GM12878 (cell line): ENCODE measurements around the gene IFNLR1. TPM values are rescaled to one million over a fixed set of nuclear protein-coding genes. Genes with fewer than 3 reads are reported as not detected.

ENCODE experiments used
- ATAC-seq: fragments of 200-7000 bp; cut with Tn5 transposase; 3 replicates; pipeline ENCODE4 v1.9.1; 2020; ENCODE audit warnings: mild to moderate bottlenecking, moderate library complexity
- BruUV-seq: library from RNA; stranded (reverse); fragments of 400-500 nt; replicated peaks from 2 replicates; lab custom pipeline; 2021; lab: Mats Ljungman, UMichigan
- CTCF ChIA-PET: fragments of 300-600 bp; sonication (Branson Sonifier 250); formaldehyde crosslinking; extraction: SDS; loops from one replicate; lab custom pipeline; 2021; ENCODE audit warnings: inconsistent platforms; lab: Yijun Ruan, JAX
- POLR2A ChIA-PET: fragments of 350-600 bp; formaldehyde crosslinking; extraction: SDS; loops from one replicate; lab custom pipeline; 2021; ENCODE audit warnings: inconsistent platforms; lab: Charles Lee
- RAD21 ChIA-PET: fragments of 300-600 bp; sonication (Branson Sonifier 250); formaldehyde crosslinking; loops from one replicate; lab custom pipeline; 2023; ENCODE audit warnings: antibody characterized with exemption; ENCODE audit not compliant: unreplicated experiment; lab: Charles Lee
- SMC1A ChIA-PET: fragments of 300-600 bp; sonication (Branson Sonifier 250); formaldehyde crosslinking; loops from one replicate; lab custom pipeline; 2023; ENCODE audit not compliant: unreplicated experiment, uncharacterized antibody; lab: Charles Lee
- DNase-seq: peaks from one replicate; pipeline ENCODE4 v3.0.0-alpha.2; 2011; ENCODE audit warnings: low read depth, low spot score
- FAIRE-seq: peaks from 3 replicates; lab custom pipeline; 2011; peaks lifted over from hg19 to GRCh38; lab: Jason Lieb, UNC
- H2AFZ ChIP-seq: 2 replicates; pipeline ENCODE4 v1.6.0; 2011; ENCODE audit warnings: low read depth, low read length, control low read depth; ENCODE audit not compliant: control insufficient read depth
- H3K27ac ChIP-seq: 2 replicates; pipeline ENCODE4 v1.5.1; 2011; ENCODE audit warnings: control low read depth; ENCODE audit not compliant: control insufficient read depth, insufficient read depth
- H3K27me3 ChIP-seq, 2 experiments: replicated peaks in 1 of 2; 2 replicates each; pipeline versions ENCODE4 v1.6.0 to v1.6.1; 2011; ENCODE audit warnings: low read length in 1 of 2; ENCODE audit not compliant: control insufficient read depth in 2 of 2, insufficient read depth in 2 of 2
- H3K36me3 ChIP-seq, 2 experiments: 2 replicates each; pipeline ENCODE4 v1.5.1; 2011; ENCODE audit warnings: low read length in 1 of 2; ENCODE audit not compliant: control insufficient read depth in 2 of 2, insufficient read depth in 2 of 2
- H3K4me1 ChIP-seq: 2 replicates; pipeline ENCODE4 v1.6.1; 2011; ENCODE audit warnings: mild to moderate bottlenecking, low read length, moderate library complexity, mixed read lengths; ENCODE audit not compliant: control insufficient read depth, insufficient read depth
- H3K4me2 ChIP-seq: 2 replicates; pipeline ENCODE4 v1.6.0; 2011; ENCODE audit warnings: control low read depth; ENCODE audit not compliant: control insufficient read depth, insufficient read depth
- H3K4me3 ChIP-seq: fragments of 200-600 bp; sonication (generic); 2 replicates; pipeline ENCODE4 v1.5.1; 2016
- H3K79me2 ChIP-seq: 2 replicates; pipeline ENCODE4 v1.6.0; 2011; ENCODE audit warnings: low read length; ENCODE audit not compliant: control insufficient read depth, insufficient read depth
- H3K9ac ChIP-seq: 2 replicates; pipeline ENCODE4 v1.8.0; 2011; ENCODE audit warnings: low read length, control low read depth, mixed read lengths; ENCODE audit not compliant: control insufficient read depth, insufficient read depth
- H3K9me3 ChIP-seq: replicated peaks from 3 replicates; pipeline ENCODE4 v1.5.1; 2011; ENCODE audit warnings: mild to moderate bottlenecking, low read length; ENCODE audit not compliant: control insufficient read depth, insufficient read depth
- H4K20me1 ChIP-seq: 2 replicates; pipeline ENCODE4 v1.6.0; 2011; ENCODE audit not compliant: control insufficient read depth, insufficient read depth
- BCL3 ChIP-seq: IDR thresholded peaks from 2 replicates; pipeline ENCODE4 v1.6.1; 2011; ENCODE audit warnings: borderline replicate concordance, low read depth, mild to moderate bottlenecking, moderate library complexity, low read length; ENCODE audit not compliant: insufficient read depth, poor library complexity, severe bottlenecking
- GABPA ChIP-seq: IDR thresholded peaks from 2 replicates; pipeline ENCODE4 v1.6.1; 2014; ENCODE audit warnings: antibody characterized with exemption, low read depth, mild to moderate bottlenecking, inconsistent platforms
- IKZF2 ChIP-seq, 2 experiments: fragments of 450-650 bp; IDR thresholded peaks; 2 replicates each; pipeline ENCODE4 v1.6.1; 2017; ENCODE audit warnings: mild to moderate bottlenecking in 2 of 2, moderate library complexity in 2 of 2
- MTA3 ChIP-seq: IDR thresholded peaks from 2 replicates; pipeline ENCODE4 v1.6.1; 2012; ENCODE audit warnings: low read length, inconsistent platforms, borderline replicate concordance
- NFXL1 ChIP-seq: fragments of 450-650 bp; IDR thresholded peaks from 2 replicates; pipeline ENCODE4 v1.6.1; 2017; ENCODE audit warnings: antibody characterized with exemption, mild to moderate bottlenecking, borderline replicate concordance
- RAD21 ChIP-seq: IDR thresholded peaks from 2 replicates; pipeline ENCODE4 v1.6.1; 2011; ENCODE audit warnings: mild to moderate bottlenecking, low read depth, low read length, moderate library complexity; ENCODE audit not compliant: insufficient read depth
- SIN3A ChIP-seq: IDR thresholded peaks from 2 replicates; pipeline ENCODE4 v1.6.1; 2012; ENCODE audit warnings: low read depth, low read length, improper control_type of control experiment
- SMC3 ChIP-seq: IDR thresholded peaks from 2 replicates; pipeline ENCODE4 v1.6.1; 2011; ENCODE audit warnings: low read length, improper control_type of control experiment, borderline replicate concordance
- SPI1 ChIP-seq: IDR thresholded peaks from 2 replicates; pipeline ENCODE4 v1.6.1; 2011; ENCODE audit warnings: low read depth, mild to moderate bottlenecking, low read length, moderate library complexity, borderline replicate concordance; ENCODE audit not compliant: insufficient read depth
- TARDBP ChIP-seq: IDR thresholded peaks from 2 replicates; pipeline ENCODE4 v1.6.1; 2016; ENCODE audit warnings: borderline replicate concordance
- TCF7 ChIP-seq: IDR thresholded peaks from 2 replicates; pipeline ENCODE4 v1.6.1; 2014; ENCODE audit warnings: antibody characterized with exemption, borderline replicate concordance
- ZBTB4 ChIP-seq: fragments of 450-650 bp; formaldehyde crosslinking; IDR thresholded peaks from 2 replicates; pipeline ENCODE4 v1.4.0; 2022; ENCODE audit warnings: mild to moderate bottlenecking, moderate library complexity
- ZBTB40 ChIP-seq: fragments of 450-650 bp; IDR thresholded peaks from 2 replicates; pipeline ENCODE4 v1.6.1; 2016; ENCODE audit warnings: mild to moderate bottlenecking, moderate library complexity, borderline replicate concordance
- ZNF24 ChIP-seq: fragments of 450-650 bp; IDR thresholded peaks from 2 replicates; pipeline ENCODE4 v1.6.1; 2017; ENCODE audit warnings: antibody characterized with exemption, mild to moderate bottlenecking
- ZNF274 ChIP-seq: IDR thresholded peaks from one replicate; pipeline ENCODE4 v1.8.0; 2011; ENCODE audit not compliant: insufficient read length, insufficient read depth
- WGBS: methylation state at CpG from one replicate; pipeline ENCODE4 v1.1.6; 2016; ENCODE audit warnings: low lambda C conversion rate; ENCODE audit not compliant: insufficient replicate concordance, insufficient coverage; ENCODE audit errors: missing lambda C conversion rate; 5-methylcytosine and 5-hydroxymethylcytosine counted together
- in situ Hi-C: fragments of 300-500 bp; cut with MboI; formaldehyde crosslinking; loops from 9 replicates; pipeline ENCODE4 v1.14.3; 2018; ENCODE audit warnings: mixed read lengths
- intact Hi-C: fragments of 100-400 bp; cut with micrococcal nuclease; formaldehyde crosslinking; loops from one replicate; pipeline ENCODE4 v1.14.2; 2022; ENCODE audit not compliant: unreplicated experiment
- polyA plus RNA-seq, 11 experiments: library from polyadenylated mRNA; depleted of rRNA in 4 of 11; unstranded in 6 of 11; stranded (reverse) in 5 of 11; fragments of >200 nt; fragmentation: Nextera tagmentation in 4 of 11; fragmentation: Illumina TruSeq in 1 of 11; extraction: Ambion mirVana in 4 of 11; extraction: Trizol in 1 of 11; gene quantifications; 1 replicate in 1 of 11; 2 replicates in 10 of 11; pipeline versions ENCODE4 v1.2.1 to v1.2.3, GENCODE V29; 2011 to 2016; ENCODE audit warnings: inconsistent platforms in 2 of 11, missing spikeins in 2 of 11, low read depth in 1 of 11
- total RNA-seq, 4 experiments: library from RNA; depleted of rRNA in 3 of 4; stranded (reverse); fragments of >200 nt in 3 of 4; fragmentation: Illumina TruSeq in 1 of 4; extraction: Trizol in 1 of 4; gene quantifications; 2 replicates each; pipeline versions ENCODE4 v1.2.1 to v1.2.3, GENCODE V29; 2013 to 2021

Gene IFNLR1
- total and polyA plus RNA-seq, 10 of the 15 experiments (the other 5 are each of a cell fraction or from before 2014, with no cell fraction given) = 0.31 to 5.6 (median 3.9) TPM

- no peak for TF ChIP-seq ZBTB40
Observed at GRCh38 chr1:24169286-24169685, 17.8 kb downstream of the IFNLR1 start (continued).

- CTCF ChIA-PET = no interaction called here
- TF ChIP-seq ZBTB4 (CRISPR knock-in tag) (no peak), MTA3 (no peak), TARDBP (no peak), ZNF24 (no peak), SIN3A (no peak), IKZF2 (IDR thresholded peaks at IDR 0.05) (no peak), GABPA (no peak), RAD21 (no peak), SPI1 (no peak), SMC3 (no peak), ZNF274 (no peak), NFXL1 (no peak), BCL3 (no peak), TCF7 (no peak)
Observed at GRCh38 chr1:24168245-24168644, 18.8 kb downstream of the IFNLR1 start.

More at GRCh38 chr1:24168245-24168644, 18.8 kb downstream of the IFNLR1 start:
- no peak for ATAC-seq
- Histone ChIP-seq H3K27ac (no peak overlapping the region), H3K4me1 (no peaks in the 10 kb centered on the region), H3K36me3 (peaks cover 0 to 7% of the 10 kb centered on the region in 2 experiments; a peak in 1 of 4 replicates), H3K4me2 (no peak overlapping the region), H3K4me3 (no peak overlapping the region), H4K20me1 (no peaks in the 10 kb centered on the region), H3K79me2 (no peaks in the 10 kb centered on the region), H3K27me3 (no peaks in the 10 kb centered on the region), H3K9me3 (no peaks in the 10 kb centered on the region), H2AFZ (no peak overlapping the region), H3K9ac (no peak overlapping the region)
- intact Hi-C loops (no loop called here), in situ Hi-C loops (no loop called here)
- no TSS peak for BruUV-seq
- SMC1A ChIA-PET = interaction anchor here (0.6 to 1.2 kb wide), 2 partner anchors 34 to 195 kb away, joined by 3 read pairs; no protein-coding TSS in a partner anchor
- 84% methylated on average over 7 of the region's 7 CpGs for WGBS
- POLR2A ChIA-PET = no interaction called here
- DNase-seq = no peak
- no peak for FAIRE-seq
- RAD21 ChIA-PET = no interaction called here
